Activated CD8-positive, alpha-beta memory T cell treated with anti-CD3 and anti-CD28 coated beads, Interleukin-2, amount 50 U/mL, for 4 hours (primary cell): ENCODE measurements around the gene PFN1.
A peak's percentile ranks its signal among the peaks of the same experiment; 100 is the strongest.
"Not testable (repeated sequence)": the region's sequence is repeated elsewhere in the genome, so short reads cannot be mapped to it uniquely, and the experiment has no call there.

Source experiments
- DNase-seq: peaks from one replicate; pipeline ENCODE4 v3.0.0-alpha.2; 2020

Gene PFN1

GRCh38 chr17:4920351-4921048, 27.8 kb downstream of the PFN1 start:
- DNase-seq = no peak

GRCh38 chr17:4919511-4920047, 28.8 kb downstream of the PFN1 start:
- no peak for DNase-seq

DNA sequence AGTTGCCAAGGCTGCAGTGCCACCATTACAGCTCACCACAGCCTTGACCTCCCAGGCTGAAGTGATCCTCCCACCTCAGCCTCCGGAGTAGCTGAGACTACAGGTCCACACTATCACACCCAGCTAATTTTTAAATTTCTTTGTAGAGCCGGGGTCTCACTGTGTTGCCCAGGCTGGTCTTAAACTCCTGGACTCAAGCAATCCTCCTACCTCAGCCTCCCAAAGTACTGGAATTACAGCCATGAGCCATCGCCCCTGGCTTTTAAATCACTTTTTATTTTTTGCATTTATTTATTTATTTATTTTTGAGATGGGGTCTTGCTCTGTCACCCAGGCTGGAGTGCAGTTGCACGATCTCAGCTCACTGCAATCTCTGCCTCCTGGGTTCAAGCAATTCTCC, 33.8 kb downstream of the PFN1 start:
- DNase-seq = not testable (repeated sequence)

GRCh38 chr17:4913994-4914393, 34.3 kb downstream of the PFN1 start:
- DNase-seq = no peak

DNA sequence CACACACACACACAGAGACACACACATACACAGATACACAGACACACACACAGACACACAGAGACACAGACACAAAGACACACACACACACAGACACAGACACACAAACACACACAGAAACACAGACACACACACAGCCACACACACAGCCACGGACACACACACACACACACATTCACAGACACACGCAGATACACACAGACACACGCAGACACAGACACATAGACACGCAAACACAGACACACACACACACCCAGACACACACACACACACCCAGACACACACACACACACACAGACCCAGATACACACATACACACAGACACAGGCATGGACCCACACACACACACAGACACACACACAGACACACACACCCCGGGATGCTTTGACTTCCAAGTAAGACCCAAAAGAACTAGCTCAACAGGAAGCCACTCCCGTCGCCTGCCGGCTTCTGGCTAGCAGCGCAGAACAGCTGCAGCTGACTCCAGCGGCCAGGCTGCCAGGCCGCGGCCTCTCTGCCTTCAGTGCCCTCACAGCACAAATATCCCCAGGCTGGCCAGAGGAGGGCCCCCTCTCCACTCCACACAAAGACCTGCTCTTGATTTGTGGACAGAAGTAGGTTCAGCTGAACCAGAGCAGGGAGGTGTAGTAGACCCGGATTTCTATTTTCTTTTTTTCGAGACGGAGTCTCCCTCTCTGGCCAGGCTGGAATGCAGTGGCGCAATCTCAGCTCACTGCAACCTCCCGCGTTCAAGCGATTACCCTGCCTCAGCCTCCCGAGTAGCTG, 39.4 kb downstream of the PFN1 start:
- peak; percentile 72 for DNase-seq

DNA sequence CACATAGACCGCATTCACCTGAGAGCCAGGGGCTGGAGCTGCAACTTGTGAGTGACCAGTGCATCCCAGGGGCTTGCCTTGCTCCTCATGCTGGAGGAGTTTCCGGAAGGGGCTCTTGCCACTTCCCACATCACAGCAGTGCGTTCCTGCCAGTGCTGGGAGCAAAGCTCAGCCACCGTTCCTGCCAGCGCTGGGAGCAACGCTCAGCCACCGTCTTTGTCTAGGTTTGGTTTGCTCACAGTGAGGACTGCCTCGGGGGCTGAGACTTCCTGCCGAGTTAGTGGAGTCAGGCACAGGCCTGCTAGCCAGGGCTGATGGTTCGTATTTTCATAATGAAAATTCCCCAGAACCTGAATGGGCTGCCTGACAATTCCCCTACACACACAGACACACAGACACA, 40.0 kb downstream of the PFN1 start:
- no peak for DNase-seq

- not testable (repeated sequence) for DNase-seq
Observed at GRCh38 chr17:4906642-4907041, 41.7 kb downstream of the PFN1 start.

- peak; percentile 78 for DNase-seq
Observed at GRCh38 chr17:4903051-4903818, 45.1 kb downstream of the PFN1 start, which contains the start of gene CHRNE. Gene CHRNE, minus strand, starts transcription at chr17:4903098. Its CDS starts 35 bp downstream, at chr17:4903063.

- DNase-seq = no peak
Observed at GRCh38 chr17:4902540-4902939, 45.8 kb downstream of the PFN1 start.

DNA sequence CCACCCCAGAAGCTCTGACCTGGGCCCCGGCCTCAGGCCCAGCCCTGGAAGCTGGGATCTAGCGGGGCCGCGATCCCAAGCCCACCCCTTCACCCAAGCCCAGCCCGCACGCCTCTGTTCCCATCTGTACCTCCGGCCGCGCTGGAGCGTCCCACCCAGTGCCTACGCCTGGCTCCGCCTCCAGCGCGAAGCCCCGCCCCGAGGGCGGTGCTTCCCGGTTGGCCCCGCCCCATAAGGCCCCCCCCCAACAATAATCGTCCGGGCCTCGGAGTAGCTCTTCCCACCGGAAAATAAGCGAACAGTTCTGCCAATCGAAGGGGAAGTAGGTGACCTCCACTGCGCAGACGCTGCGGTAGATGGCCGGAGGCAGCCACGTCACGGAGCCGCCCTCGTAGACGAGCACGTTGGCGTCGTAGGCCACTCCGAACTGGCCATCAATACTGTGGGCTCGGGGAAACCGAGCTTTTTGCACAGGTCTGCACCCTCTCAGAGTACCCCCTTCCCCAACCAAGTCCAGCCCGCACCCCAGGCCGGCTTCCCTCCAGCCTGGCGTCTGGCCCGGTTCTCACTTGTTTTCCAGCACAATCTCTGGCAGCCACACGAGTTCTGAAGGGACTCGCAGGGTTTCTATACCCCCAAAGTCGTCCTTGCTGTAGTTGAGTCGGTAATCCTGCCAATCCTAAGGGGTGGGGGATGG, 46.5 kb downstream of the PFN1 start:
- no peak for DNase-seq

GRCh38 chr17:4901108-4901647, 47.2 kb downstream of the PFN1 start:
- no peak for DNase-seq

DNA sequence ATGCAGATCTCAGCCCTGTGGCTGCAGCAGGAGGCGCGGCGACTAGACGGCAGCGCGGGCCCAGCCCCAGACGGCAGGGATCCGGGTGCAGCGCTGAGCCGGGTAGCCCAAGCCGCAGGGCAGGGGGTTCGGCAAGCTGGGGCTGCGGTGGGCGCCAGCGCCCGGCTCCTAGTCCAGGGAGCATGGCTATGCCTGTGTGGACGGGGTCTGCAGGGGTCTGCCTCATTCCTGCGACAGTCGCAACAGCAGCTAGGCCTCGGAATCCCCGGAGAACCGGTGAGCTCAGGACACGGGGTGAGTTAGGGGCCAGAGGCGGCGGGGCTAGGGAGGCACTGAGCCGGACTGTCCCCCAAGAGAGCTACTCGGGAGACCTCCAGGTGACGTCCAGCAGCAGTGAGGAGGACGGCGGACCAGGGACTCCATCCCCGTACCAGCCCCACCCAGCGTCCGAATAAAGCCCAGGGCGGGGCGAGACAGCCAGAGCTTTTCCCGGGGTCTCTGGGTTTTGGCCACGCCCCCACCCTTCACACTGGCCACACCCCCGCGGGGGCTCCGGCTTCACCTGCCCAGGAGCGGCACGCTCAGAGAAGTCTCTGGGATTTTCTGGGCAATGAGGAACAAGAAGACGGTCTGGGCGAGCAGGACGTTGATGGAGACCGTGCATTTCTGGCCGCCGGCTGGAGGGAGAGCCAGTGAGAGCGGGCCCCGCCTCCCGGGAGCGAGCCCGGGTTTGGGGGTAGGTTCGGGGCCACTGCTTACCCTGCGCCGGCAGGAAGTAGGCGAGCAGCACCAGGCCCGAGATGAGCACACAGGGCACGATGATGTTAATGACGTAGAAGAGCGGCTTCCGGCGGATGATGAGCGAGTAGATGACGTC, 47.9 kb downstream of the PFN1 start:
- peak; percentile 54 for DNase-seq

DNA sequence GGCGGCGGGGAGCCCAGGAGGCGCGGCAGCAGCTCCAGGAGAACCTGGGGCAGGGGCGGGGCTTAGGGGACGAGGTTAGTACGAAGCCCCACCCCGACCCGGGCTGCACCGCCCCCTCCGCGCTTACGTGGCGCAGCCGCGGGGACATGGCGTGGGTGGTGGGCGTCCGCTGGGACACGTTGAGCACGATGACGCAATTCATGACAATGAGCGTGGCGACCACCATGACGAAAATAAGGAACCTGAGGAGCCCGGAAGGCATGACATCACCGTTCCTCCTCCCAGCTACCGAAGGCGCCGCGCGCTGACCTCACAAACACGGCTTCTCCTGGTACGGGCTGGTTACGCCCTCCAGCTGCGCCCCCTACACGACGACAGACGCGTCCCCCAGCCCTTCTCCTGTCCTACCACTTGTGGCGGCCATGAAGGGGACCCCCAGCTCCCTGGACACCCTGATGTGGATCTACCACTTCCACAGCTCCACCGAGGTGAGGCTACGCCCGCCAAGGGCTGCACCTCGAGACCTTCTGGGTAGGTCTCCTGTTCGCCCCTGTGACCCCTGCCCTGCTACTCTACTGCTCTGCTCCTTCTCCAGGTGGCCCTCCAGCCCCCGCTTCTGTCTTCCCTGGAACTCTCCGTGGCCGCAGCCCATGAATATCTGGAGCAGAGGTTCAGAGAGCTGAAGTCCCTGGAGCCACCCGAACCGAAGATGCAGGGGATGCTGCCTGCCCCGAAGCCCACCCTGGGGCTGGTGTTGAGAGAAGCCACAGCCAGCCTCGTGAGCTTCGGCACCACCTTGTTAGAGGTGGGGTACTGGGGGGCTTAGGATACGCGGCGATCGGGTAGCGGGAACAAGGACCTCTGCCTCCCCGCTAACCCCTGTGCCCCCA, 48.7 kb downstream of the PFN1 start, which contains the start of gene C17orf107:
TSS of gene C17orf107 (plus strand) at position 196 of the 890 bp plus-strand sequence. CDS start at position 423, 227 bp downstream.
- peak; percentile 99 for DNase-seq

DNA sequence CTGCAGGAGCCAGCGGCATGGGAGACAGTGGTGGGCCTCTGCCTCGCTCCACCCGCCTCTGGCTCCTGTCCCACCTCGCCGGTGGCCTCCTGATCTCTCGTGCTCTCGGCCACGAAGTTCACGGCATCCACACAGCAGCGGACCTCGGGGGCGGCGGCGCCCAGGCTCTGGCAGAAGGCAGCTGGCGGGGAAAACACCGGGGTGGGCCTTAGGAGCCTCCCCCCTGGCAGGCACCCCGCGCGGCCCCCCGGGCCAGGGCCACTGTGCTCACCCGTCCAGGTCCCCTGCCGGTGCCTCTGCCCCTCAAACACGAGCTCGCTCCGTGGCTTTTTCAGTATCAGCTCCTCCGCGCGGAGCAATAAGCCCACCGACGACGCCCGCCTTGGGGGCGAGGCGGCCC, 49.4 kb downstream of the PFN1 start:
- DNase-seq = no peak

- no peak for DNase-seq
Observed at GRCh38 chr17:4898351-4898750, 50.0 kb downstream of the PFN1 start.

DNA sequence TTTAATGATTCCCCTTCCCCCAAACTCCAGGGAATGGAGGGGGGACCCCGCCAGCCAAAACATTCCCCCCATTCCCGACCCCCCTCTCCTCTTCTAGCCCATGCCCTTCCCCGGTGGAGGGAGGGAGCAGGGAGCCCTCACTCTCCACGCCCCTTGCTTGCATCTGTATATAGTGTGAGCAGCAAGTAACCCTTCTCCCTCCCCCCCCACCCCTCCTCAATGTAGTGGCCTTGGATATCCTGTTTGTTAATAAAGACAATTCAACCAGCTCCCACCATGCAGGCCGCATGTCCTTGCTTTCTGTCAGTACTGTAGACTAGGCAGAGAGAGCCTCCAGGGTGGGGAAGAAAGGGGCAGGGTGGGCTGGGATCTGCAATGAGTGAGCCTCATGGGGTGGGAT, 50.5 kb downstream of the PFN1 start:
- no peak for DNase-seq

- DNase-seq = no peak
Observed at GRCh38 chr17:4897198-4897687, 51.1 kb downstream of the PFN1 start.

DNA sequence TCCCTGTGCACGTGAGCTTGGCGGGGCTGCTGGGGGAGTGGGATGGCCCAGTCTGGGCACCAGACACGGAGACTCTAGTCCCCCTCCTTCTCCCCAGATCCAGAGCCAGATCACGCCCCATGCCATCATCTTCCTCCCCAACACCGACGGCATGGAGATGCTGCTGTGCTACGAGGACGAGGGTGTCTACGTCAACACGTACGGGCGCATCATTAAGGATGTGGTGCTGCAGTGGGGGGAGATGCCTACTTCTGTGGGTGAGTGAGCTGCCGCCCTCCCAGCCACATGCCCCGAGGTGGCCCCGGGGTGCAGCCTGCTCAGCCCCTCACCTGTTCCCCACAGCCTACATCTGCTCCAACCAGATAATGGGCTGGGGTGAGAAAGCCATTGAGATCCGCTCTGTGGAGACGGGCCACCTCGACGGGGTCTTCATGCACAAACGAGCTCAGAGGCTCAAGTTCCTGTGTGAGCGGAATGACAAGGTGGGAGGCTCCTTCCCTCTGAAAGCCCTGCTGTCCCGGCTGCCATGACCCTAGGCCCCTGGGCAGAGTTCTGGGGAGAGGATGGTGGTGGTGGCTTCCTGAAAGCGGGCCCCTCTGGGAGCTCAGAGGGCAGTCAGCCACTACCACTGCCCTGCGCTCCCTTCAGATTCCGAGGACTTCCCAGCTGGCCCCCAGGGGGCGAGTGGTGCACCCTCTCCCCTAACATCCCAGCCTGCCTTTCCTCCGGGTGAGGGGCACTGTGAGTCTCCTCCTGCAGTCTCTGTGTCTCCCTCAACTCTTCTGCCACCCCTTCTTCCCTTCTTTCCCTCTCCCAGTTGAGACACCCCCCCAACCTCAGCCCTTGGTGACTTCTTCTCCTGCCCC, 51.8 kb downstream of the PFN1 start:
- DNase-seq = no peak
